ENCODE data around the gene GSE1.

Gene GSE1

GRCh38 chr16:85646358-85646907, 33.3 kb downstream of the GSE1 start:
- DNase-seq (ENCODE audit: low read depth in 2 of 2) = no peak

GRCh38 chr16:85646976-85647375, 33.9 kb downstream of the GSE1 start:
- no peak for DNase-seq (ENCODE audit: low read depth in 2 of 2)

GRCh38 chr16:85648070-85648714, 35.1 kb downstream of the GSE1 start:
- DNase-seq (ENCODE audit: low read depth in 2 of 2) = no peak

- no peak for DNase-seq (ENCODE audit: low read depth in 2 of 2)
These were observed 35.7 kb downstream of the GSE1 start for GRCh38 chr16:85648805-85649204.

- DNase-seq (ENCODE audit: low read depth in 2 of 2) = no peak
These were observed 36.5 kb downstream of the GSE1 start for GRCh38 chr16:85649411-85650134.

GRCh38 chr16:85650135-85650843, 37.2 kb downstream of the GSE1 start:
- no peak for DNase-seq (ENCODE audit: low read depth in 2 of 2)

GRCh38 chr16:85650844-85651628, 37.9 kb downstream of the GSE1 start:
- no peak for DNase-seq (ENCODE audit: low read depth in 2 of 2)

- no peak for DNase-seq (ENCODE audit: low read depth in 2 of 2)
These were observed 38.7 kb downstream of the GSE1 start for GRCh38 chr16:85651629-85652430.

GRCh38 chr16:85652431-85653221, 39.5 kb downstream of the GSE1 start:
- no peak for DNase-seq (ENCODE audit: low read depth in 2 of 2)

GRCh38 chr16:85653290-85653891, 40.3 kb downstream of the GSE1 start:
- no peak for DNase-seq (ENCODE audit: low read depth in 2 of 2)

GRCh38 chr16:85654251-85655095, 41.4 kb downstream of the GSE1 start:
- no peak for DNase-seq (ENCODE audit: low read depth in 2 of 2)

GRCh38 chr16:85655216-85656129, 42.4 kb downstream of the GSE1 start:
- DNase-seq (ENCODE audit: low read depth in 2 of 2) = no peak

GRCh38 chr16:85656351-85657266, 43.5 kb downstream of the GSE1 start:
- DNase-seq (ENCODE audit: low read depth in 2 of 2) = no peak

- DNase-seq (ENCODE audit: low read depth in 2 of 2) = no peak
These were observed 44.1 kb downstream of the GSE1 start for GRCh38 chr16:85657267-85657650.

GRCh38 chr16:85657996-85658395, 44.9 kb downstream of the GSE1 start:
- DNase-seq (ENCODE audit: low read depth in 2 of 2) = no peak

- DNase-seq (ENCODE audit: low read depth in 2 of 2) = no peak
These were observed 45.6 kb downstream of the GSE1 start for GRCh38 chr16:85658504-85659326.
